NCI-H146 treated with DMSO at 0.1 percent for 48 hours (cell line): ENCODE measurements around the gene DOCK6.
A peak's percentile ranks its signal among the peaks of the same experiment; 100 is the strongest.
"Not testable (repeated sequence)": the region's sequence is repeated elsewhere in the genome, so short reads cannot be mapped to it uniquely, and the experiment has no call there.

Experiments used
- DNase-seq: peaks from one replicate; lab custom pipeline; 2025; ENCODE audit not compliant: unreplicated experiment; lab: John Stamatoyannopoulos, UW

Gene DOCK6

DNA sequence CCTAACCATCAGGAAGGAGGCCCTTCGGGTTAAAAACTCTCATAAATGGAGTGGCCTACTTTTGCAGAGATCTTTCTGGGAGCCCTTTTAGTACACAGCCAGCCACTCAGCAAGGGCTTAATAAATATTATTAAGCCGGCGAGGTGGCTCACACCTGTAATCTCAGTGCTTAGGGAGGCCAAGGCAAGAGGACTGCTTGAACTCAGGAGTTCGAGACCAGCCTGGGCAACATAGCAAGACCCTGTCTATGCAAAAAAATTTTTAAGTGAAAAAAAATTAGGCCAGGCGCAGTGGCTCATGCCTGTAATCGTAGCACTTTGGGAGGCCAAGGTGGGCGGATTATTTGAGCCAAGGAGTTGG is 64.2 kb downstream of the DOCK6 start:
- no peak for DNase-seq

DNA sequence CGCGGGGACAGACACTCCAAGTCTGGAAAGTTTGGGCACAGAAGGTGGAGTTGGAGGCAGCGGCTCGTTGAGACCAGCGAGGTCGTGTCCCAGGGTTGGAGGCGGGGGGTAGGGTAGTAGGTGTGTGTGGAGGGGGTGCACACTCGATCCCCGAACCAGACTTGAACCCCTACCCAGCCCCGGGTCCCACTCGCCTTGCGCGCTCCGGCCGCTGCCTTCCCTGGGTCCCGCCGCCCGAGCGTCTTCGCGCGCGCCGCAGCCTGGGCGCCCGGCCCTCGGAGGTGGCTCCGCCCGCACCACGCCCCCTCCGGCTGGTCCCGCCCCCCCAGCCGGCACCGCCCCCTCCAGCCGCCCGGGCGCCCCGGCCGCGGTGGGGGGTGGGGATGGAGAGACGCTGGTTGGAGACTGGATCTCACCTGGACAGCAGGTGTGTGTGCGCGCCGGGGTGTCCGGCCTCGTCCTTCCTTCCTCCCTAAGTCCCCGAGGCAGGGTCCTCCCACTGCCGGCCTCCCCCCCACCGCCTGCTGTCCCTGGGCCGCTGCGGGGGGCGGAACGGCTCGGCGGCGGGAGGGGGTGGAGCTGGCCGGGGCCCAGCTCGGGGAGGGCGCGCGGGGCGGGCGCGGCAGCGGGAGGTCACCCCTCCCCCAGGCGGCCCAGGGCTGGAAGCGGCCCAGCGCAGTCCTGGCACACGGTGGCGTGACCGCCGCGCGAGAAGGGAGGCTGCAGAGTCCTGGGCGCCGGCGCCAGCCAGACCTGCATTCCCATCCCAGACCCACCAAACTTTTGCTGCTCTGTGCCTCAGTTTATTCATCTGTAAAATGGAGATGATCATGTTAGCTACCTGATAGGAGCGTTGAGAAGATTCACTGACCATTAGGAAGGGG is 64.8 kb downstream of the DOCK6 start, which contains the start of gene KANK2:
TSS of gene KANK2 (minus strand) at position 255 of the 884 bp plus-strand sequence. CDS start 3,034 bp downstream, outside the sequence.
- DNase-seq = peak; percentile 97

DNA sequence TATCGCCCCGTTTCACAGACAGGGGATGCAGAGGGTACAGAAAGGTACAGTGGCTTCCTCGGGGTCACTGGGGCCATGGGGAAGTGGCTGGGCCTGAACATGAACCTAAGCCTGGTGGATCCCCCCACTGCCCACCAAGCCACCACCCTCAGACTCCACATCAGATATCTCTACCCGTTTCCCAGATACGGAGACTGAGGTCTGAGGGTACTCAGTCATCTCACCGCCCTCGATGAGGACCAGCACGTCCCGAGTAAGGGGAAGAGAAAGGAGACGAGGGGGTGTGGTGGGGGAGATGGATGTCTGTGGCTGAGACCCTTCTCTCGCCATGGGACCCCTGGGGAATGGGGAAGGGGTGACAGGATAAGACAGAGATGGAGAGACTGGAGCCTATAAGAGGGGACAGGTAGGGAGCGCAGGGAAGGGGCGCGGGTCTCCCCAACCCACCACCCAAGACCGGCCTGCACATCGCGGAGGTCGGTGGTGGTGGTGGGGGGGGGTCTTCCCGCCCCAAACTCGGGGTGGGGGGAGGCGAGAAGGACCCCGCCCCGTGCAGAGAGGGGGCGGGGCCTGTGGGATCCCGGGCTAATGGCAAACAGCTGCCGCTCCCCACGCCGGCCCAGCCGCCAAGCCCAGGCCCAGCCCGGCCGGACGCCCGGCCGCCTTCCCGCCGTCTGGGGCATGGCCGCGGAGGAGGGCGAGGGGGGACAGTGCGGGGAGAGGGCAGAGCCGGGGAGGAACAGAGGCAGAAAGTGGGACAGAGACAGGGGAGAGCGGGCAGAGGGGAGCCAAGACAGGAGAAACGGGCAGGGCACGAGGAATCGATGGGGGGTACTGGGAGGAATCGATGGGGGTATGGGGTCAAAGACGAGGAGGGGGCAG is 65.7 kb downstream of the DOCK6 start:
- DNase-seq = no peak

DNA sequence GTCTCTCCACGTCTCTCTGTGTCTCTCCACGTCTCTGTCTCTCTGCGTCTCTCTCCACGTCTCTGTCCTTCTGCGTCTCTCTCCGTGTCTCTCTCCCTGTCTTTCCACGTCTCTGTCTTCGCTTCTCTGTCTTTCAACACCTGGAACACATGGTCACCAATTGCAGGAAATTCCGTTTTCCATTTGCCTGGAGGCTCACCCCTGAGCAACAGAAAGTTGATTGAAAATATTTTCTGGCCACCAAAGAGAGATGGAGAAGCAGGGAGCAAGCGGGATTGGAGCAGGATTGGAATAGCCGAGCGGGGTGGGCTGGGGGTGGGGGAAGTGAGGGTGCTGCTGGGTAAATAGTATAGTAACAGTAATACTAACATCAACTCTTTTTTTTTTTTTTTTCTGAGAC is 66.6 kb downstream of the DOCK6 start:
- no peak for DNase-seq

DNA sequence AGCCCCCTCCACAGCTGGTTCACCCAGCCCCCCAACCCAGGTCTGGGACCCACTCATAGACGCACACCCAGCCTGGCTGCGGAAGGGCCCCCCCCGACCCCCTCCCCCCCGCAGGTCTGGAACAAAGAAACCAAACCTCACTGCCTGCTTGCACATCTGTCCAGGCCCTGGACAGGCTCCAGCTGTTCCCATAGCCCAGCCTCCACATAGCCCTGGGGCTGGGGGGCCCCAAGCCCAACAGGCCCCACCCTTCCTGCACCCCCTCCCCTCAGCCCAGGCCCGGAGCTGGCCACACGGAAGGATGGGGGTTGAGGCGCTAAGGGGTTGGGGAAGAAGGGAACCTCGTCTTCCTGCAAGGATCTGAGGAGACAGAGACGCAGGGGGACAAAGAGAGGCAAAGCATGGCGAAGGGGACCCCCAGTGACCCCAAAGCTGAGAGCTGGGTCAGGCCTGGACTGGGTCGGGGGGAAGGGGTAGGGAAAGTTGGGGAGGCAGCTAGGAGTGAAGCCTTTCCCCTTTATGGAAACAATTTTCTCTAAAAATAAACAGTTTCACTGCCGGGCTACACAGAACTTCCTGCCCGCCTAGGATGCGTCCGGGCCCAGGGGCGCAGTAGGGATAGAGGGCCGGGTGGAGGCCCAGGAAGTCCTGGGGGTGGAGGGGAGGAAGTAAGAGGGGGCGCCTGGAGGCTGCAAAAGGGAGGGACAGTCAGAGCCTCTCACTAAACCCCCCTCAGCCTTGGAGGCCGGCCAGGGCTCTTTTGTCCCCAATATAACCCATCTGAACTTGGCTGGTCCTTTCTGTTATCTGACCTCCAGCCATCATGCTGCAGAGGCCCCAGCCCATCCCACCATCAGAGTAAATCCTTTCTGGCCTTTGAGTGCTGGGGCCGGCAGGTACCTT is 67.4 kb downstream of the DOCK6 start:
- no peak for DNase-seq

DNA sequence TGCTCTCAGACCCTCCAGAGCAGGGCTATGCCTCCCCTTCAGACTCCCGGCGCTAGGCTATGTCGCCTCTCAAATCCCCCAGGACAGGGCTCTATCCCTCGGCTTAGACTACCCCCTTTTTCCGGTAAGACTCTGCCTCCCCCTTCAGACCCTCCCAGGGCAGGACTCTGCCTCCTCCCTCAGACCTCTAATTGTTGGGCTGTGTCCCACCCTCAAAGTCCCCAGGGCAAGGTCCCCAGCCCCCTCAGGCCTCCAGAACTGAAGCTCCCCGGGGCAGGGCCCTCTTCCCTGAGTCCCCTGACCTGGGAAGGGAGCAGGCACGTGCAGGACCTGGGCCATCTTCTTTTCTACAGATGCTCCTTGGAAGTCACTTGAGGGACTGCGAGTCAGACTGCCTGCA is 68.2 kb downstream of the DOCK6 start:
- DNase-seq = no peak

DNA sequence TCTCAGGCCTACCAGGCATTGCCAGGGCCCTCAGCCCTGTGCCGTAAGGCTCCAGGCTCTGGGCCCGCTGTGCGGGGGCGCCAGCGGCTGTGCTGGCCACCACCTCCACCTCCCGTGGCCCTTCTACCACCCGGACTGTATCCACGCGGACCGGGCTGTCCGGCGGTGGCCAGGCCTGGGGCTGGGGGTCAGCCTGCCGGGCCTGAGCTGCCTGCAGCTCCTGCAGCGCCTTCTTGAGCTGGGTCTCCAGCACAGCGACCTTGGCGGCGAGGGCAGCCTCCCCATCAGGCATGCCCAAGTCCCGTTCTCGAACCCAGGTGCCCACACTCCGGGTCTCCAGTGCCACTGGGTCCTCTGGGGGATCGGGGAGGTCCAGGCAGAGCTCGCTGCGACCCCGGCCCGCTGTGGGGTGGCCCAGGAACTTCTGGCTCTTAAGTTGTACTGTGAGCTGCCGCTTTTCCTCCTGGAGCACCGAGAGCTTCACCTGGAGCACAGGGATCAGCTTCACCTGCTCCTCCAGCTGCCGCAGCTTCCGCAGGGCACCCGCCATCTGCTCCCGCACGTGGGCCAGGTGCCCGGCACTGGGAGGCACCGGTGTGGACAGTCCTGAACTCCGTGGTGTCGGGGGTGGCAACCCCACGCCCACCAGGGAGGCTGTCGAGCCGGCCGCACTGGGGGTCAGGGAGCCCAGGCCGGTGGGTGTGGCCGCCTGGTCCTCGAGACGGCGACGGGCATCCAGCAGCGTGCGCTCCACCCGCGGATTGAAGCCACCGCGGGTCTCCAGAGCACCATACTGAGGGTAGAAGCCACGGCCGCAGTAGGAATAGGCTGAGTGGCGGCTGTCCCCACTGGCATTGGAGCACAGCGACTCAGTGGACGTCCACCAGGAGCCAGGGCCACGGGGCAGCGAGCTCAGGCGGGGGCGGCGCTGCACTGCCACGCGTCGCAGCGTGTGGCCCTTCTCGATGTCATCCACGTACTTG is 69.1 kb downstream of the DOCK6 start:
- DNase-seq = no peak

DNA sequence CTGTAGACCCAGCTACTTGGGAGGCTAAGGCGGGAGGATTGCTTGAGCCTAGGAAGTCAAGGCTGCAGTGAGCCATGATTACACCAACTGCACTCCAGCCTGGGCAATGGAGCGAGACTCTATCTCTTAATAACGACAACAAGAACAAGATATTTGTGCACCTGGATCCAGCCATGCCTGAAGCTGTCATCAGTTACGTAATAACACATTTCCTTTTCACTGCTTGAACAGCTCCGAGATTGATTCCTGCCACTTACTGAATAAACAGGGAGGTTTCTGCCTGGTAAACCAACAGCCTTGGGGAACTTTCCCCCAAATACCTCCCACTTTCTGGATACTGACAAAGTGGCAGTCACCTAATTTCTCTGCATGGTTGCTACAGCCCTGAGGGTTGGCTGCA is 70.4 kb downstream of the DOCK6 start:
- no peak for DNase-seq

DNA sequence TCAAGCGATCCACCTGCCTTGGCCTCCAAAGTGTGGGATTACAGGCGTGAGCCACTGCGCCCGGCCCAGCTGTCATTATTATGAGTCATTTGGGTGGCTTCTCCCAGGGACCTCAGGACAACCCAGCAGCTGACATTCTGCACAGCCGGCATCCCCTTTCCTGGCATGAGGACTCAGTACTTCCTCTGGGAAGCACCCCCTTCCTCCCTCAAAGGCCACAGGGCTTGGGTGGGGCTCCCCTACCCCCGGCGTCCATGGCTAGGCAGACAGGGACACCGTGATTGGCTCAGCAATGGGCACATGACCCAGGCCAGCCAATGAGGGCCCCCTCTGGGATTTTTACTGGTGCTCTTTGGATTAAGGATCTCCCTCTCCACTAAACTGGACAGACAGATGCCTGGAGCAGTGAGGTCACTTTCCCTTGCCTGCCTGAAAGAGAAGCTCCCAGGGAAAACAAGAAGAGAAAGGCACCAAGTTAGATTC is 71.0 kb downstream of the DOCK6 start:
- no peak for DNase-seq

DNA sequence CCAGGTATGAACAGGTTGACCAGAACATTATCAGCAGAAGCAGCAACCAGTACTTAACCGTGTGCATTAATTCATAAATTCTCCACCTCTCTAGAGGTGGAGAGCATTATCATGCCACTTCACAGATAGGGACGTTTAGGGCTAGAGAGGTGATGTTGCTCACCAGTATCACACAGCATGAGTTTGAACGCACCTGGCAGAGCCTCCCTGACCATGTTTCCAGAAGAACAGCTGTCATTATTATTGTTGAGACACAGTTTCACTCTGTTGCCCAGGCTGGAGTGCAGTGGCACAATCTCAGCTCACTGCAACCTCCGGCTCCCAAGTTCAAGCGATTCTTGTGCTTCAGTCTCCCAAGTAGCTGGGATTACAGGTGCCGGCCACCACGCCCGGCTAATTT is 71.8 kb downstream of the DOCK6 start:
- no peak for DNase-seq

DNA sequence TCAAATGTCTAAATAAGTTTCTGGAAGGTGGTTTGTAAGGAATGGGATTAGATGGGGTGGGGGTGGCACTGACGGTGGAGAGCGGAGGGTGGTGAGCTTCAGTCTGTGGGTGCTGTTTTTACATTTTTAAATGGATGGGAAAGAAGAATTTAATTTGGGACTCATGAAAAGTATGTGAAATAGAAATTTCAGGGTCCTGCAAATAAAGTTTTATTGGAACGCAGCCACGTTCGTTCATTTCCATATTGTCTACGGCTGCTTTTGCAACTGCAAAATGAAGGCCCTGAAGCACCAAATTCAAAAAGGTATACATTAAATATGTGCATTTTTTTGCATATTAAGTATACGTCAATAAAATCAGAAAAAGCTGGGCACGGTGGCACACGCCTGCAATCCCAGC is 74.9 kb downstream of the DOCK6 start:
- no peak for DNase-seq

DNA sequence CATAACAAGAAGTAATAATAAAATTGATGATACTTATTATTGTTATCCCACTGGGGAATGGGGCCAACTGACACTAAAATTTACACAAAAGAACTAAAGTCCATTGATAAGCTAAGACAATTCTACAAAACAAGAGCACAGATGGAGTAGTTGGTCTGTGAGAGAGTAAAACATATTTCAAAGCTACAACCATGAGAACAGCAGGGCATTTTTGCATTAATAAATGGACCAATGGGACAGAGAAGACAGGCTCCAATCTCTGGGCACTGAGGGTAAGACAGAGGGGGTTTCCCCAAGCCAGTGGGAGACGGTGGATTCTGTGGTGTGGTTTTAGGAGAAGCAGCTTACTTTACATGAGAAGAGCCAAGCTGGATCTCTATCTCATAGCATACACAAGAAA is 79.3 kb downstream of the DOCK6 start:
- DNase-seq = no peak

DNA sequence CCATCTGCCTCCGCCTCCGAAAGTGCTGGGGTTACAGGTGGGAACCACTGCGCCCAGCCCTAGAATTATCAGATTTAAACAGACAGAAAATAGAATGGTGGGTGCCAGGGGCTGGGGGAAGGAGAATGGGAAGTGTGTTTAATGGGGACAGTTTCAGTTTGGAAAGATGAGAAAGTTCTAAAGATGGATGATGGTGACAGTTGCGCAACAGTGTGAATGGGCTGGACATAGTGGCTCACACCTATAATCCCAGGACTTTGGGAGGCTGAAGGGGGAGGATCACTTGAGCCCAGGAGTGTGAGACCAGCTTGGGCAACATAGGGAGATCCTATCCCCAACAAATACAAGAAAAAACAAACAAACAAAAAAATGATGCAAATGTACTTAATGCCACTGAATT is 80.8 kb downstream of the DOCK6 start:
- DNase-seq = no peak

DNA sequence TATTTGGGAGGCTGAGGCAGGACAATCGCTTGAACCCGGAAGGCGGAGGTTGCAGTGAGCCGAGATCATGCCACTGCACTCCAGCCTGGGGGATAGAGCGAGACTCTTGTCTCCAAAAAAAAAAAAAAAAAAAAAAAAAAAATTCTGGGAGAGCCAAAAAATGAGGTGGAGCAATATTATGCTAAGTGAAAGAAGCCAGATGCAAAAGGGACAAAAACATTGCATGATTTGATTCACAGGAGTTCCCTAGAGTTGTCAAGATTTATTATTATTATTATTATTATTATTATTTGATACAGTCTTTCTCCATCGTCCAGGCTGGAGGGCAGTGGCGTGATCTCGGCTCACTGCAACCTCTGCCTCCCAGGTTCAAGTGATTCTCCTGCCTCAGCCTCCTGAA is 81.3 kb downstream of the DOCK6 start:
- not testable (repeated sequence) for DNase-seq

DNA sequence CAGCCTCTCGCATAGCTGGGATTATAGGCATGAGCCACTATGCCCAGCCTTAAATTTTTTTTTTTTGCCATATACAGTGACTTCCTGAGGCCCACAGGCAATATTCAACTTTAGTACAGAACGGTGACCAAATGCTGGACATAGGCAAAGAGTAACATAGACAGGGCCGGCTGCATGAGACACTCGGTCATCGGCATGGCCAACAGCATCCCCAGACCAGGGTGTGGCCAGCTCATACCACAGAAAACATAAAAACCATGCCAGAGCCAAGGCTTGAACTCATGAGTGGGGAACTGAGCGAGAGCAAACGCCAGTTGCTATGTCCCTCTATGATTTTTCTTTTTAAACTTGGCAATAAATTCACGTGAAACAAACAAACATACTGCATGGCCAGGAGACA is 82.0 kb downstream of the DOCK6 start:
- DNase-seq = no peak

DNA sequence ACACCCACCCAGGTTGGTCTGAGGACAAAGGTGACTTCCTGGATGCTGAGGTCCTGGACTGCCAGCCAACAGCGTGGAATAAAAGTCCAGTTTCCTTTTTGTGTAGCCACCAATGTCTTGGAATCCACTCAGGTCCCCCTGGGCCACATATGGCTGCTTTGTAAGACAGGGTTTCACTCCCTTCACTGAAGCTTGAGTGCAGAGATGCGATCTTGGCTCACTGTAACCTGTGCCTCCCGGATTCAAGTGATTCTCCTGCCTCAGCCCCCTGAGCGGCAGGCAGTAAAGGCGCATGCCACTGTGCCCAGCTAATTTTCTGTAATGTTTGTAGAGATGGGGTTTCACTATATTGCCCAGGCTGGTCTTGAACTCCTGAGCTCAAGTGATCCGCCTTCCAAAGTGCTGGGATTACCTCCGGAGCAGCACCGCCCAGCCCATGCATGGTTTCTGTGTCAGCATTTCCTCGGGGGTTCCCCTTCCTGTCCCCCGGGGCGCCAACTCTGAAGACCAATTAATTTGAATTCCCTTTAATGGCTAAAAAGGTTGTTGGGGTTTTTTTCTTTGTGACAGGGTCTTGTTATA is 82.5 kb downstream of the DOCK6 start:
- DNase-seq = no peak

DNA sequence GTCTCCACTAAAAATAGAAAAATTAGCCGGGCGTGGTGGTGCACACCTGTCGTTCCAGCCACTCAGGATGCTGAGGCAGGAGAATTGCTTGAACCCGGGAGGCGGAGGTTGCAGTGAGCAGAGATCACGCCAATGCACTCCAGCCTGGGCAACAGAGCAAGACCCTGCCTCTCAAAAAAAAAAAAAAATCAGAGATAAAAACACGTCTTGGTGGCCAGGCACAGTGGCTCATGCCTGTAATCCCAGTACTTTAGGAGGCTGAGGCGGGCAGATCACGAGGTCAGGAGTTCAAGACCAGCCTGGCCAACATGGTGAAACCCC is 83.2 kb downstream of the DOCK6 start:
- not testable (repeated sequence) for DNase-seq

DNA sequence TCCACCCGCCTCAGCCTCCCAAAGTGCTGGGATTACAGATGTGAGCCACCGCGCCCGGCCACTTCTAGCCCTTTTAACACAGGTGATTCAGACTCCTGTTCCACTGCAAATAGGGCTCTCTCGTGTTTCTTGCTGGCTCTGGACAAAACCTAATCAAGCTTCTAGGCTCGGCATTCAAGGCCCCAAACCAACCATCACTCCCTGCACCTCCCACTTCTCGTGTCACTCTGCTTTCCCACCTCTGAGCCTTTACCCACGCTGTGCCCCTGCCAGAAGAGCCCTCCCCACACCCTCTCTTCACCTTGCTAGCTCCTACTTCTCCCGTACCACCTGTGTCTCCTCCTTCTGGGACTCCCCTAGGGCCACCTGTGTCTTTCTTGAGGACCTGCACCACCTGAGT is 84.7 kb downstream of the DOCK6 start:
- no peak for DNase-seq

DNA sequence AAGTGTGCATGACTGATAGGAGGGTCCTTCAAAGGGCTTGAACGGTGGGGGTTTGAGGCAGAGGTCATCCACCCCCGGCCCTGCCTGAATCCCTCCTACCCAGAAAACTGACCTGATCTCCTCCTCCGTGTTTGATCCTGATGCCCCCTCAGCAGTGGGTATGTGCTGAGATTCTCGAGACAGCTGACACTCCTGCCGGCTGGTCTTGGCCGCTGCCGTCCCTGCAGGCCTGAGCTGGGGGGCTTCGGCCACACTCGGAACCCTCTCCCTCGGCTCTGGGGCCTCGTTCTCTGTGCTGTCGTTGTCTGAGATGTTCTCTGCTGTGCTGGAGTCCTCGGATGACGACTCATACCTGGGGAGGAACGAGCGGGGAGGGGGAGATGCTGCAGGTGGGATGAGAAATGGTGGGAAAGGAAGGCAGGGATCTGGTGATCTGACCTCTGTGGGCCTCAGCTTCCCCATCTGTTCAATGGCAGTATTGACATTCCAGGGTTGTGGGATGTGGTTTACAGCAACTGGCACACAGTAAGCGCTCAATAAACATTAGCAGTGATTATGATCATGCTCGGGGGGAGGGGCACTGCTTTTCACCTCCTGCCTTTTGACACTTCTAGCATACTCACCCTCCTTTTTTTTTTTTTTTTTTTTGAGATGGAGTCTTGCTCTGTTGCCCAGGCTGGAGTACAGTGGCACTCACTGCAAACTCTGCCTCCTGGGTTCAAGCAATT is 85.7 kb downstream of the DOCK6 start:
- no peak for DNase-seq
